Vagina (tissue), 2 donors: ENCODE data around the gene PTPRG.

Experiments used
- POLR2A ChIP-seq, 2 donors: fragments of 450-650 bp; IDR thresholded peaks; one replicate each; pipeline ENCODE4 v1.6.1; 2017; ENCODE audit warnings: antibody characterized with exemption in 2 of 2, mild to moderate bottlenecking in 2 of 2, moderate library complexity in 2 of 2
- POLR2AphosphoS5 ChIP-seq, 2 donors: sonication (generic); formaldehyde crosslinking; IDR thresholded peaks; one replicate each; pipeline ENCODE4 v1.9.0; 2017; ENCODE audit warnings: antibody characterized with exemption in 2 of 2, mild to moderate bottlenecking in 2 of 2, low read depth in 1 of 2; ENCODE audit not compliant: insufficient read depth in 1 of 2
- TF ChIP-seq, protein P1 (sequence below), 3 experiments: fragments of 450-650 bp in 2 of 3; fragments of 200-600 bp in 1 of 3; sonication (generic) in 1 of 3; IDR thresholded peaks; one replicate each; pipeline ENCODE4 v1.5.1; 2017 to 2019; ENCODE audit warnings: antibody characterized with exemption in 3 of 3, mild to moderate bottlenecking in 2 of 3, moderate library complexity in 2 of 3

DNA sequence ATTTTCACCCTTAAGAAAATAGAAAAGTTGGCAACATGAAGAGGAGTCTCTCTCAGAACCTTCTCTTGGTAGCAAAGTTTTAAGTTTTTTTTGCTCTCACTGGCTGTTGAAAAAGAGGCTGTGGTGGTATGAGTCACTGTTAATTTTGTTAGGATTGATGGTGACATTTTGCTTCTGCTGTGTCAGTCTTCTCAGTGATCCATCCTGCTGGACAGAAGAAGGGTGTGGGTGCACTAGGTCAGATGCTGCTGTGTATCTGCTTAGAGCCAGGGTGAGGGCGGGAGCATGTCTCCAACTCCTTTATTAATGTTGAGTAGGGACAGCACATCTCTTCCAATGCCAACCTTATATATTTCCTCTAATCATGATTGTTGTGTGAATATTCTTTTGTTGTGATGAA is 442.5 kb downstream of the PTPRG start:
- TF ChIP-seq, protein P1, sequence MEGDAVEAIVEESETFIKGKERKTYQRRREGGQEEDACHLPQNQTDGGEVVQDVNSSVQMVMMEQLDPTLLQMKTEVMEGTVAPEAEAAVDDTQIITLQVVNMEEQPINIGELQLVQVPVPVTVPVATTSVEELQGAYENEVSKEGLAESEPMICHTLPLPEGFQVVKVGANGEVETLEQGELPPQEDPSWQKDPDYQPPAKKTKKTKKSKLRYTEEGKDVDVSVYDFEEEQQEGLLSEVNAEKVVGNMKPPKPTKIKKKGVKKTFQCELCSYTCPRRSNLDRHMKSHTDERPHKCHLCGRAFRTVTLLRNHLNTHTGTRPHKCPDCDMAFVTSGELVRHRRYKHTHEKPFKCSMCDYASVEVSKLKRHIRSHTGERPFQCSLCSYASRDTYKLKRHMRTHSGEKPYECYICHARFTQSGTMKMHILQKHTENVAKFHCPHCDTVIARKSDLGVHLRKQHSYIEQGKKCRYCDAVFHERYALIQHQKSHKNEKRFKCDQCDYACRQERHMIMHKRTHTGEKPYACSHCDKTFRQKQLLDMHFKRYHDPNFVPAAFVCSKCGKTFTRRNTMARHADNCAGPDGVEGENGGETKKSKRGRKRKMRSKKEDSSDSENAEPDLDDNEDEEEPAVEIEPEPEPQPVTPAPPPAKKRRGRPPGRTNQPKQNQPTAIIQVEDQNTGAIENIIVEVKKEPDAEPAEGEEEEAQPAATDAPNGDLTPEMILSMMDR (IDR thresholded peaks at IDR 0.05) = no peak
- TF ChIP-seq POLR2A (IDR thresholded peaks at IDR 0.05) (no peak), POLR2AphosphoS5 (IDR thresholded peaks at IDR 0.05; ENCODE audit: insufficient read depth in 1 of 2, low read depth in 1 of 2) (no peak)
